H9 (cell line): Measurements from ENCODE around the gene TBX21. TPM values are rescaled to one million over a fixed set of nuclear protein-coding genes. Genes with fewer than 3 reads are reported as not detected.
A peak's percentile ranks its signal among the peaks of the same experiment; 100 is the strongest.

Experiments used
- DNase-seq: peaks from one replicate; pipeline ENCODE4 v3.0.0-alpha.2; 2017
- H2AFZ ChIP-seq: one replicate; pipeline ENCODE4 v1.6.1; 2013; ENCODE audit warnings: mild to moderate bottlenecking, low read length, control low read depth, moderate library complexity
- H2AK5ac ChIP-seq: 2 replicates; pipeline ENCODE4 v1.6.1; 2013; ENCODE audit warnings: low read length, control low read depth, mixed read lengths; ENCODE audit not compliant: insufficient read length
- H2BK120ac ChIP-seq: one replicate; pipeline ENCODE4 v1.6.1; 2013; ENCODE audit warnings: low read depth, mild to moderate bottlenecking, low read length, control low read depth, inconsistent platforms; ENCODE audit not compliant: poor library complexity, severe bottlenecking
- H2BK12ac ChIP-seq: 2 replicates; pipeline ENCODE4 v1.6.1; 2013; ENCODE audit warnings: low read length, control low read depth, mixed read lengths, low read depth; ENCODE audit not compliant: insufficient read length
- H2BK15ac ChIP-seq: 2 replicates; pipeline ENCODE4 v1.6.1; 2013; ENCODE audit warnings: low read depth, low read length, control low read depth
- H2BK20ac ChIP-seq: one replicate; pipeline ENCODE4 v1.6.1; 2013; ENCODE audit warnings: low read depth, mild to moderate bottlenecking, low read length, control low read depth, inconsistent platforms; ENCODE audit not compliant: poor library complexity, severe bottlenecking
- H2BK5ac ChIP-seq: 2 replicates; pipeline ENCODE4 v1.6.1; 2013; ENCODE audit warnings: low read length, control low read depth, mixed read lengths; ENCODE audit not compliant: insufficient read length
- H3K14ac ChIP-seq: 2 replicates; pipeline ENCODE4 v1.6.1; 2013; ENCODE audit warnings: low read length, control low read depth; ENCODE audit not compliant: insufficient read depth
- H3K18ac ChIP-seq: 2 replicates; pipeline ENCODE4 v1.6.1; 2013; ENCODE audit warnings: low read depth, mild to moderate bottlenecking, mixed read lengths, low read length, control low read depth; ENCODE audit not compliant: insufficient read length
- H3K23ac ChIP-seq: 2 replicates; pipeline ENCODE4 v1.6.1; 2013; ENCODE audit warnings: low read length, control low read depth, mixed read lengths, low read depth; ENCODE audit not compliant: insufficient read length
- H3K23me2 ChIP-seq: 2 replicates; pipeline ENCODE4 v1.6.1; 2013; ENCODE audit warnings: low read depth, mild to moderate bottlenecking, mixed read lengths, low read length, control low read depth; ENCODE audit not compliant: insufficient read length, poor library complexity, severe bottlenecking
- H3K27ac ChIP-seq: 2 replicates; pipeline ENCODE4 v1.5.1; 2013; ENCODE audit warnings: low read length, control low read depth, mixed read lengths, low read depth; ENCODE audit not compliant: insufficient read length
- H3K27me3 ChIP-seq: 2 replicates; pipeline ENCODE4 v1.6.1; 2013; ENCODE audit warnings: low read length, control low read depth, inconsistent platforms; ENCODE audit not compliant: insufficient read depth
- H3K4ac ChIP-seq: 2 replicates; pipeline ENCODE4 v1.6.1; 2013; ENCODE audit warnings: low read depth, mild to moderate bottlenecking, control low read depth, inconsistent platforms, low read length, moderate library complexity
- H3K4me1 ChIP-seq: 2 replicates; pipeline ENCODE4 v1.6.1; 2013; ENCODE audit warnings: low read length, control low read depth, inconsistent platforms; ENCODE audit not compliant: insufficient read depth
- H3K4me2 ChIP-seq: 2 replicates; pipeline ENCODE4 v1.6.1; 2013; ENCODE audit warnings: low read length, control low read depth, mixed read lengths; ENCODE audit not compliant: insufficient read length, insufficient read depth
- H3K56ac ChIP-seq: 2 replicates; pipeline ENCODE4 v1.6.1; 2013; ENCODE audit warnings: low read depth, mild to moderate bottlenecking, mixed read lengths, low read length, control low read depth; ENCODE audit not compliant: insufficient read length
- H3K79me1 ChIP-seq: 2 replicates; pipeline ENCODE4 v1.6.1; 2013; ENCODE audit warnings: low read depth, mild to moderate bottlenecking, moderate library complexity, low read length, control low read depth, inconsistent platforms; ENCODE audit not compliant: insufficient read depth, poor library complexity, severe bottlenecking
- H3K79me2 ChIP-seq: 2 replicates; pipeline ENCODE4 v1.6.1; 2013; ENCODE audit warnings: low read length, control low read depth, inconsistent platforms; ENCODE audit not compliant: insufficient read depth
- H3K9ac ChIP-seq: 2 replicates; pipeline ENCODE4 v1.6.1; 2013; ENCODE audit warnings: low read length, control low read depth, mixed read lengths; ENCODE audit not compliant: insufficient read length; ENCODE audit errors: extremely low read depth
- H3K9me3 ChIP-seq: one replicate; pipeline ENCODE4 v1.6.1; 2013; ENCODE audit warnings: low read depth, low read length, inconsistent platforms; ENCODE audit not compliant: control insufficient read depth
- H3T11ph ChIP-seq: one replicate; pipeline ENCODE4 v1.6.1; 2013; ENCODE audit warnings: mild to moderate bottlenecking, low read length, control low read depth, inconsistent platforms
- H4K20me1 ChIP-seq: one replicate; pipeline ENCODE4 v1.6.1; 2013; ENCODE audit not compliant: control insufficient read depth, insufficient read length, insufficient read depth
- H4K5ac ChIP-seq: 2 replicates; pipeline ENCODE4 v1.6.1; 2013; ENCODE audit warnings: low read depth, mild to moderate bottlenecking, mixed read lengths, low read length, control low read depth; ENCODE audit not compliant: insufficient read length
- H4K8ac ChIP-seq: replicated peaks from 2 replicates; pipeline ENCODE4 v1.6.1; 2013; ENCODE audit warnings: low read length, control low read depth, mixed read lengths, low read depth; ENCODE audit not compliant: insufficient read length
- H4K91ac ChIP-seq: 2 replicates; pipeline ENCODE4 v1.6.1; 2013; ENCODE audit warnings: low read depth, mild to moderate bottlenecking, moderate library complexity, mixed read lengths, low read length, control low read depth; ENCODE audit not compliant: insufficient read length
- H3K27ac Mint-ChIP-seq, 3 experiments: 2 replicates in 2 of 3; 3 replicates in 1 of 3; pipeline ENCODE4 v1.8.0; 2020 to 2021; ENCODE audit warnings: mixed read lengths in 3 of 3, mild to moderate bottlenecking in 1 of 3, moderate library complexity in 1 of 3
- H3K27me3 Mint-ChIP-seq: 2 replicates; pipeline ENCODE4 v1.8.0; 2021; ENCODE audit warnings: low read depth, mild to moderate bottlenecking, moderate library complexity, mixed read lengths
- H3K36me3 Mint-ChIP-seq, 3 experiments: 2 replicates in 2 of 3; 3 replicates in 1 of 3; pipeline ENCODE4 v1.8.0; 2020 to 2021; ENCODE audit warnings: low read depth in 3 of 3, mixed read lengths in 3 of 3; ENCODE audit not compliant: insufficient read depth in 1 of 3
- H3K4me1 Mint-ChIP-seq, 2 experiments: 2 replicates each; pipeline ENCODE4 v1.8.0; 2020; ENCODE audit warnings: mixed read lengths in 2 of 2
- H3K4me3 Mint-ChIP-seq, 2 experiments: 2 replicates in 1 of 2; 3 replicates in 1 of 2; pipeline ENCODE4 v1.8.0; 2020 to 2021; ENCODE audit warnings: mild to moderate bottlenecking in 2 of 2, mixed read lengths in 2 of 2, moderate library complexity in 1 of 2
- H3K9me3 Mint-ChIP-seq, 2 experiments: 2 replicates in 1 of 2; 3 replicates in 1 of 2; pipeline ENCODE4 v1.8.0; 2020; ENCODE audit warnings: mild to moderate bottlenecking in 2 of 2, mixed read lengths in 2 of 2, moderate library complexity in 1 of 2
- WGBS: extraction: QIAGEN DNeasy Blood & Tissue Kit; methylation state at CpG from one replicate; pipeline ENCODE4 v1.1.7; 2013; ENCODE audit warnings: missing lambda C conversion rate, low lambda C conversion rate, mixed read lengths; ENCODE audit not compliant: insufficient read length; ENCODE audit errors: extremely low coverage; 5-methylcytosine and 5-hydroxymethylcytosine counted together
- total RNA-seq: library from RNA; stranded (reverse); gene quantifications from 2 replicates; pipeline ENCODE4 v1.2.1, GENCODE V29; 2021
- TF ChIP-seq, protein P1 (sequence below): fragments of 200-600 bp; sonication (generic); conservative IDR thresholded peaks from 3 replicates; pipeline ENCODE4 v1.8.0; 2021; ENCODE audit warnings: antibody characterized with exemption, mild to moderate bottlenecking

Gene TBX21
- total RNA-seq, 1 experiment from 2014 or later, result not detected

DNA sequence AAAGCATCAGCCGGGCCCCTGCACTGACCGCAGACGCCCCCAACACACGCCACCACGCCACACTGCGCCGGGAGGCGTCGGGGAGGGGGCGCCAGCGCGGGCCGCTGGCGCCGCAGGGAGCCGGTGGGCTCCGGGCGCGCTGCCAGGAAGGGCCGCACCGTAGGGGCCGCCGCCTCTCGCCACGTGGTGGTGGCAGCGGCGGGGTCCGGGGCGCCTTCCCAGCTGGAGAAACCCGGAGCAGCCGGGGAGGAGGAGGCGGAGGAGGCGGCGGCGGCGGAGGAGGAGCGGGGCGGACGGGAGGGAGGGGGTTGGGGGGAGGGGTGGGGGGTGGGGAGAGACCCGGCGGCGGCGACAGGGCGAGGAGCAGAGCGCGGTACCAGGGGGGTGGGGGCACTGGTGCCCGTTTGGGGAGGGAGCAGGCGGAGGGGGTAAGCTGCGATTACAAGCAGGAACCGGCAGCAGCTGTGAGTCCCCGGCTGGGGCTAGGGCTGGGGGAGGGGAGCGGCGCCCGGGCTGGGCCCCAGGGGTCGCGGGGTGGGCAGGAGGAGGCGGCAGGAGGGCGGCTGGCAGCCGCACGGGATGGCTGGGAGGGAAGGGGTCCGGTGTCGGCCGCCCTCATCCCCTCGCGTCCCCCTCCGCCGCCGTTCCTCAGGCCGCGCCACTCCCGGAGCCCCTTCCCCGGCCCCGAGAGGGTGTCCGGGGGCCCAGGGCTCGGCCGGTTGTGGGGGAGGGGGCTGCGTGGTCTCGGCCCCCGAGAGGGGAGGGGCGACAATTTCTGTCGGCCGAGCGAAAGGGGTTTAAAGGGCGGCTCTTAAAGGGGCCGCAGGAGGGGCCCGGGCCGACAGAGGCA, 39.1 kb upstream of the TBX21 start, which contains the start of gene TBKBP1:
Gene TBKBP1, plus strand, starts transcription at position 431 of the 850 bp plus-strand sequence. CDS start 1,952 bp downstream, outside the sequence.
- WGBS, result no CpG with 5 or more reads among the region's 87 CpGs

More for the DNA sequence above, 39.1 kb upstream of the TBX21 start, which contains the start of gene TBKBP1:
- no peak within 1 kb of the TSS for H4K5ac ChIP-seq
- H3K9me3 ChIP-seq, result no peaks in the 10 kb centered on the region
- H4K8ac ChIP-seq, result no peak within 1 kb of the TSS
- H3K27me3 ChIP-seq, result no peaks in the 10 kb centered on the region
- H3K56ac ChIP-seq, result no peak within 1 kb of the TSS
- Mint-ChIP-seq H3K4me1 (peaks cover 28 to 42% of the 10 kb centered on the region in 2 experiments), H3K9me3 (no peaks in the 10 kb centered on the region; a peak in 1 of 5 replicates), H3K27ac (peak within 1 kb of the TSS; percentile 57 to 93 (median 74); a peak in 6 of 7 replicates), H3K36me3 (peaks cover 0 to 23% (median 8%) of the 10 kb centered on the region in 3 experiments; a peak in 6 of 7 replicates), H3K4me3 (peak within 1 kb of the TSS; percentile 79 to 97), H3K27me3 (peaks cover 2% of the 10 kb centered on the region; the same call in 1 of the 2 replicates)
- H3K18ac ChIP-seq, result no peak within 1 kb of the TSS
- no peaks in the 10 kb centered on the region for H3K79me2 ChIP-seq
- no peak within 1 kb of the TSS for H2BK15ac ChIP-seq
- no peak within 1 kb of the TSS for H3K14ac ChIP-seq
- H3K4me2 ChIP-seq, result peak within 1 kb of the TSS; percentile 66
- no peak within 1 kb of the TSS for H2BK20ac ChIP-seq
- no peak within 1 kb of the TSS for H3T11ph ChIP-seq
- DNase-seq, result peak; percentile 90
- no peak within 1 kb of the TSS for H2BK12ac ChIP-seq
- no peak within 1 kb of the TSS for H2BK120ac ChIP-seq
- no peaks in the 10 kb centered on the region for H3K79me1 ChIP-seq
- peaks cover 14% of the 10 kb centered on the region for H3K23me2 ChIP-seq
- H4K91ac ChIP-seq, result no peak within 1 kb of the TSS
- H2AFZ ChIP-seq, result no peak within 1 kb of the TSS
- no peak within 1 kb of the TSS for H2AK5ac ChIP-seq
- H3K23ac ChIP-seq, result no peak within 1 kb of the TSS
- no peak within 1 kb of the TSS for H3K27ac ChIP-seq
- no peak within 1 kb of the TSS for H3K9ac ChIP-seq
- peaks cover 14% of the 10 kb centered on the region; the same call in 1 of the 2 replicates for H3K4me1 ChIP-seq
- H4K20me1 ChIP-seq, result no peaks in the 10 kb centered on the region
- TF ChIP-seq, protein P1, sequence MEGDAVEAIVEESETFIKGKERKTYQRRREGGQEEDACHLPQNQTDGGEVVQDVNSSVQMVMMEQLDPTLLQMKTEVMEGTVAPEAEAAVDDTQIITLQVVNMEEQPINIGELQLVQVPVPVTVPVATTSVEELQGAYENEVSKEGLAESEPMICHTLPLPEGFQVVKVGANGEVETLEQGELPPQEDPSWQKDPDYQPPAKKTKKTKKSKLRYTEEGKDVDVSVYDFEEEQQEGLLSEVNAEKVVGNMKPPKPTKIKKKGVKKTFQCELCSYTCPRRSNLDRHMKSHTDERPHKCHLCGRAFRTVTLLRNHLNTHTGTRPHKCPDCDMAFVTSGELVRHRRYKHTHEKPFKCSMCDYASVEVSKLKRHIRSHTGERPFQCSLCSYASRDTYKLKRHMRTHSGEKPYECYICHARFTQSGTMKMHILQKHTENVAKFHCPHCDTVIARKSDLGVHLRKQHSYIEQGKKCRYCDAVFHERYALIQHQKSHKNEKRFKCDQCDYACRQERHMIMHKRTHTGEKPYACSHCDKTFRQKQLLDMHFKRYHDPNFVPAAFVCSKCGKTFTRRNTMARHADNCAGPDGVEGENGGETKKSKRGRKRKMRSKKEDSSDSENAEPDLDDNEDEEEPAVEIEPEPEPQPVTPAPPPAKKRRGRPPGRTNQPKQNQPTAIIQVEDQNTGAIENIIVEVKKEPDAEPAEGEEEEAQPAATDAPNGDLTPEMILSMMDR, result no peak
- no peak within 1 kb of the TSS for H2BK5ac ChIP-seq
- H3K4ac ChIP-seq, result no peak within 1 kb of the TSS
